Measurements from ENCODE around the gene LRG1.

DNA sequence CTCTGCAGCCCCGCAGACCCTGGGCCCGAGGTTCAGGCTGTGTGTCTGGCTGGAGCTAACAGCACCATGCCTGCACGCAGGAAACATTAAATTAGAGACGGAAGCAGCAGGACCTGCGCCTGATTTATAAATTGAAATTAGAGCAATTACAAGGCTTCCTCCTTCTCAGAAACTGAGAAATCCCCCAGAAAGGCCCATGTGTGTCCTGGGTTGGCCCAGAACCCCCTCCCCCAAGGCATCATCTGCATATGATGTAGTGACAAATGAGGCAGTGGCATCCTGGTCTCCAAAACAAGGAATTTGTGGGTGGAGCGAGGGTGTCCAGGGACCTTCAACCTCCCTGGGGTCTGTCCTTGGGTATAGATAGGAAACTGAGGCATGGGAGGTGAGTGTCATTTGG is 46.9 kb upstream of the LRG1 start:
- TF ChIP-seq CTCF (IDR thresholded peaks at IDR 0.05) (no peak), POLR2A (IDR thresholded peaks at IDR 0.05) (no peak)
